Renal pelvis (tissue), 4 donors: Measurements from ENCODE around the gene SPAAR. TPM values are rescaled to one million over a fixed set of nuclear protein-coding genes. Genes with fewer than 3 reads are reported as not detected.
A peak's percentile ranks its signal among the peaks of the same experiment; 100 is the strongest.
"Not testable (repeated sequence)": the region's sequence is repeated elsewhere in the genome, so short reads cannot be mapped to it uniquely, and the experiment has no call there.

ENCODE experiments used
- DNase-seq: peaks from one replicate; pipeline ENCODE4 v3.0.0-alpha.2; 2013
- polyA plus RNA-seq, 3 donors: library from polyadenylated mRNA; unstranded; fragments of 120-200 nt; gene quantifications; one replicate each; pipeline ENCODE4 v1.2.1, GENCODE V29; 2013; ENCODE audit not compliant: insufficient read length in 3 of 3

Gene SPAAR
- polyA plus RNA-seq, 3 donors: 1.3 to 1.9 (median 1.8) TPM

DNA sequence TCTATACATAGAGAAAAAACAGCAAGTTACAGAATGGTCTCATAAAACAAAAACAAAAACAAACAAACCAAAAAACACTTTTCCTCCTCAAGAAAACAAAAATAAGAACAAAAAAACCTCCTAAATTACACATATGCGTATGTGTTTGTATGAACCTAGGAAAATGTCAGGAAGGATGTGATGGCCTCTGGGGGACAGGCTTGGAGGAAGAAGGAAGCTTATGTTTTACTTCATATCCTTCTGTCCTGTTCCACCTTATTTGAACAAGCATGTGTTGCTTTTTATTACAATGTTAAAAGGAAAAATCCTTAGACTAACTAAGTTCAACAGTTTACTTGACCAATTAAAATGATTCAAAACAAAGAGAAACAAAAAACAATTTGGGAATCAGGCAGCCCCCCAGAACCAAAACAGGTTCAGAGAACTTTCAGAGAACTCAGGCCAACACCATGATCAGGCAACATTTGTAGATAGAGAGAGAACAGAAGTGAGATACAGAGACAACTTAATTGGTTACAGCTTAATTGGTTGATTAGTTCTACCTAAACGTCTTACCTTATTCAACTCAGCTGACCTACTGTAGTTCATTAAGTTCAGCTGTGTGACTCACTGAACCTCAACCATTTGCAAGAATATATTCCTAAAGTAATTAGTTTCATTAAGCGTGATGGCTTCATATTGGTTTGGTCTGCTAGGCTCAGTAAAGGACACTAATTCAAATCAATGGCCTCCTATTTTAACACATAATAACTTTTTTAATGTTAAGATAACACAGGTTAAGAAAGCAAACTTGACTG lies 10.1 kb downstream of the SPAAR start:
- DNase-seq: no peak

DNA sequence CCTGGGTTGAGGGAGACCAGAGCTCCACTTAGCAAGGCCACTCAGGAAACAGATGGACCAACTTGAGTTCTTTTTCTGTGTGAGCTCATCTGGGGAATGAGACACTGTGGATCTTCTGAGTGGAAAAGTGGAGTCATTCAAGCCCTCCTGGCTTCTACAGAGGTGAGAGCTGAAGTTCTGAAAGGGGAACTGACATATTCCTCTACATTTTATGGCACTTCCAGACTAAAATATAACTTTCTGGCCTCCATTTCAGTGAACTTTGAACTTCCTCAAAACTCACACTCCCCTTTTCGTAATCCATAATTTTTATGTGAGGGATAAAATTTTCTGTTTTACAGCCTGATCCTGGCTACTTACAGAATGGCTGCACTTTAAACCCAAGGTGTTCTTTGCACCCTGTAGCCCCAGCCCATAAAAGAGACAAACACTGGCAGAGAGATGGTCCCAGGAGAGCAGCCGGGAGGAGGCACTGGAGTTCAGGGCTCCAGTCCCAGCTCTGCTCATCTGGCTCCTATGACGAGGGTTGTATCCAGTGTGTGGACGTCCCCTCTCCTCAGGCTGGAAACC lies 10.8 kb downstream of the SPAAR start:
- DNase-seq: no peak

DNA sequence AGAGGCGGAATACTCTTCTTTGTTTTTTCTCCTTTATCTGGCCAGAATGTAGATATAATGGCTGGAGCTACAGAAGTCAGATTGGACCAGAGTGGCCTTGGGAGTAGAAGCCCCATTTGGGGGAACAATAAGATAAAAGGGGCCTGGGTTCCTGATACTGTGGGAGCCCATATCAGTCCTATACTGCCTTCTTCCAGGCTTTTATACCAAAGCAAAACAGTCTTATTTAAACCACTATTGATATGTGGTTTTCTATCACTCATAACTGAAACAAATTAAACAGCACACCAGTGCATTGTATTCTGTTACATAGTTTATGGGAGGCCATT lies 14.3 kb downstream of the SPAAR start:
- no peak for DNase-seq

DNA sequence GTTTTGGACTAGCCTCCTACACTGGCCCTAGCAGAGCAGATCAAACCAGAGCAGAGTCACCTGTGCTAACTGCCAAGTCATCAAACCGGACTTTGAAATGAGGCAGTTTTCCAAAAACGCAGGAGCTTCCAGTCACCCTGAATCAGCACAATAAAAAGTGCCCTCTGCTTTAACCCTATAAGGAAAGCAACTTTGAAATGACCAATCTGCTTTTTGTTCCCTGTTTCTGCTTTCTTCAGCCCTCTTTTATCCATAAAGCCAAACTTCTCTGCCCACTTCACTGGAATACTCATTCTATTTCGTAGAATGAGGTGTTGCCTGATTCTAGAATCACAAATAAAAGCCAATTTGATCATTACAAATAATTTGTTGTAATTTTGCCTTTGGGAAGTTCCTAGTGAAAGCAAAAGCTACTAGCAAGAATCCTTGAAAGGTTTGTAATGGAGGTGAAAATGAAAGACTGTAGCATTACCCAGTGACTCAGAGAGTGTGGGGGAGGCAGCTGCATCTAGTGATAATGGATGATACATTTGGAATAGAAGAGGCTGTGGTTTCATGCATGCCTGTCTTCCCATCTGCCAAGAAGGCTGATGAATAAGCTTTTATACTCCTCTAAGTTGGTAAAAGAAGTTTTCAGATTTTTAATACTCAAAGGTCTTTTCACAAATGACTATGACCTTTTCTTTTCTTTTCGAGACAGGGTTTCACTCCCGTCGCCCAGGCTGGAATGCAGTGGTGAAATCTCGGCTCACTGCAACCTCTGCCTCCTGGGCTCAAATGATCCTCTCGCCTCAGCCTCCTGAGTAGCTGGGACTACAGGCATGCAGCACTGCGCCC lies 14.9 kb downstream of the SPAAR start:
- peak; percentile 58 for DNase-seq

DNA sequence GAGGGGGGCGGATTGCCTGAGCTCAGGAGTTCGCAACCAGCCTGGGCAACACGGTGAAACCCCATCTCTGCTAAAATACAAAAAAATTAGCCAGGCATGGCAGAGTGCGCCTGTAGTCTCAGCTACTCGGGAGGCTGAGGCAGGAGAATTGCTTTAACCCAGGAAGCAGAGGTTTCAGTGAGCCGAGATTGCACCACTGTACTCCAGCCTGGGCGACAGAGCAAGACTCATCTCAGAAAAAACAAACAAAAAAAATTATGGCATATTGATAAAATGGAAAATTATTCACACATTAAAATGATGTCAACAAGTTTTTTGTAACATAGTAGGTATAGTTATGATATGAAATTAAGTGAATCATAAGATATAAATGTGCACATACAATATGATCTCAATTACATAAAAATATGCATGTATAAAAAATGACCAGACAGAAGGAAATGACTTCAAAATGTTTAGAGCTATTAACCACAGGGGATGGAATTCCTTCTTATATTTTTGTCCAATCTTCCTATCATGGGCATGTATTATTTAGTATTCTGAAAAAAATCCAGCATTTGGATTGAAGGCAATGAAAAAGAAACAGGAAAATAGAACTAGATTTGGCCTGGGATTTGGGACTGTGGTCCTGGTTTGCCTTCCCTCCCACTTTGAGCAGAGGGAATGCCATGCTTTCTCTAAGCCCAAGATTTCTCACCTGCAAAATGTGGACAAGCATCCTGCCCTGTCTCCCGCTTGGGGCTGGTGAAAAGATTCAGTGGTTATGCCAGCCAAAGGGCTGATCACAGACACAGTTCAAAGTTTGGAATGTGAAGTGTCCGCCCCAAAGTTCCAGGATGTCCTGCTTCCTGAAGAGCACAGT lies 19.5 kb downstream of the SPAAR start:
- DNase-seq: no peak

DNA sequence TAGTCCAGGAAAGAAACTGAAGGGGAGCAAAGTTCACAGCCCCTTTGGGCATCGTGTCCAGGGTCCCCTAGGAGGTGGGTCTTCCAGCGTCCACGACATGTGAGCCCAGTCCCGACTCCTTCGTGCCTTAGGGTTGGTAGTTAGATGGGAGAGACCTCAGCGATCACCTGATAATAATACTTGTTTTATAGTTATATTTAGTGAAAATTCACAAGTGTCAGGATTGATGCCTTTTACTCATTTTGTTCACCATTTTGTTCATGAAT lies 20.1 kb downstream of the SPAAR start:
- no peak for DNase-seq

DNA sequence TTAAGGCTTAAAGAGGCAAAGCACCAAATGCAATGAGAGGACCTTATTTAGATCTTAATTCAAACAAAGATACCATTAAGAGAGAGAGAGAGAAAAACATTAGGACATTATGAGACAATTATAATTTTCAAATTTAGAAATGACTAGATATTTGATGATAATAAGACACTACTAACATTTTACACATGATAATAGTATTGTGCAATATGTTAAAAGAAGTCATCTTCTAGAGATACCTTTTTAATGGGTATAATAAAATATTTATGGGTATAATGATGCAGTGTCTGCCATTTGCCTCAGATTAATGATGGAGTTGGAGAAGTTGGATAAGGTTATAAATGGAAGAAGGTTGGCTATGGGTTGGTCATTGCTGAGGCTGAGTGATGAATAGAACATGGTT lies 21.2 kb downstream of the SPAAR start:
- DNase-seq: no peak

DNA sequence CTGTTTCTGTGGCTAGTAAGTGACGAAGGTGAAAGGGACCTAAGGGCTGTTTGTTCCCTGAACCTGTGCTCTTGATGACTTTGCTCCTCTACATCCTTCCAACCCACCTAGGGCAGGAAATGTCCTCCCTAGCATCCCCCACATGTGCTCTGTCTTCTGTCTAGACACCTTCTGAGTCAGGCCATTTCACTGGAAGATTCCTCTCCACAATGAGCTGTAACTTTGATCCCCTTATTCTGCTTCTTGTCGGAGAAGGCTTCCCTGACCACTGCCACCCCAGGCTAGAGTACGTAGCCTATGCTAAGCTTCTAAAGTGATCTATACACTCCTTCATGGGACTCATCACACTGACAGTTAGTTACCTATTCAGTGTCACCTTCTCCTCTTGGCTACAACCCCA lies 21.7 kb downstream of the SPAAR start:
- DNase-seq: no peak

DNA sequence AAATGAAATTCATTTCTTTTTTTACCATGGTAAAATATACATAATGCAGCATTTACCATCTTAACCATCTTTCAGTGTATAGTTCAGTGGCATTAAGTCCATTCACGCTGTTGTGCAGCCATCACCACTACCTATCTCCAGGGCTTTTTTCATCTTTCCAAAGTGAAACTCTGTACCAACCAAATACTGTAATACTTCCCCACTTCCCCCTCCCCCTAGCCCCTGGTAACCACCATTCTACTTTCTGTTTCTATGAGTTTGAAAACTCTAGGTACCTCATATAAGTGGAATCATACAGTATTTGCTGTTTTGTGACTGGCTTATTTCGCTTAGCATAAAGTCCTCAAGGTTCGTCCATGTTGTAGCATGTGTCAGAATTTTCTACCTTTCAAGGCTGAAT lies 23.4 kb downstream of the SPAAR start:
- DNase-seq: no peak

DNA sequence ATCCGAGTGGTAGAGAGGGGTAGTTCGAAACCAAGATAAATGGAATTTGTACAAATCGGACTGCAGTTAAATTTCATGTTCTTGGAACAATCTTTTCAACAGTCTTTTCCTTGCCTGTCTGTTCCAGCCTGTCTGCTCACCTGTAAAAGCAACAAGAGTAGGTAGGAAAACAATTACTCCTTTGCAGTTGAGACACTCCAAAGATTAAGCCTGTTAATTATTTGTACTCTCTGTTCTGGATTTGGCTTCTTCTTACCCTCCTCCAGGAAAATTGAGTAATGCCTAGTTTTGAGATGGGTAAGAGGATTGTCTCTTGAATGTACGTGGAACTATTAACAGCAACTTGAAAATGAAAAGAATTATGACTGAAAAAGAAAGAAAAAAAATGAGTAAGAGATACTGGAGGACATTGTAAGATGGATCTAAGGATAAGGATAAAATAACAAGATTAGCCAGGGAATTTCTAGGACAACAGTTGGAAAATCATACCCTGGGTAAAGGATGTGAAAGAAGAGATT lies 24.3 kb downstream of the SPAAR start:
- DNase-seq: no peak

DNA sequence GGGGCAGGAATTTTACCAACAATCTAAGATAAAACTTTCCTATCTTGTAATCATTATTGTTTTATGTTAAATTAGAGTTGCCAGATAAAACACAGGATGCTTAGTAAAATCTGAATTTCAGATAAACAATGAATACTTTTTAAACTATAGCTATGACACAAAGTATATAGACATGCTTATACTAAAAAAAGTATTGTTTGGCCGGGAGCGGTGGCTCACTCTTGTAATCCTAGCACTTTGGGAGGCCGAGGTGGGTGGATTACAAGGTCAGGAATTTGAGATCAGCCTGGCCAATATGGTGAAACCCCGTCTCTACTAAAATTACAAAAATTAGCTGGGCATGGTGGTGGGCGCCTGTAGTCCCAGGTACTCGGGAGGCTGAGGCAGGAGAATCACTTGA lies 24.8 kb downstream of the SPAAR start:
- DNase-seq: not testable (repeated sequence)

DNA sequence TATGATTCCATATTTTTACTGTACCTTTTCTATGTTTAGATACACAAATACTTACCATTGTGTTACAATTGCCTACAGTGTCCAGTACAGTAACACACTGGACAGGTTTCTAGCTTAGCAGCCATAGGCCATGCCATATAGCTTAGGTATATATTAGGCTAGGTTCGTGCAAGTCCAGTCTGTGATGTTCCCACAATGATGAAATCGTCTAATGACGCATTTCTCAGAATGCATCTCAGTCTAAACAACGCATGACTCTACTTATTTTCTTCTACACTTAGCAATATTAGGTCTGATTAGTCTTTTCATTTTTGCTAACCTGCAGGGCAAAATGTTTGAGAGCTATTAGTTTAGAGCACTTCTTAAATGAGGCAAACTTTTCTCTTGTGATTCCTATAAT lies 26.0 kb downstream of the SPAAR start:
- DNase-seq: no peak

DNA sequence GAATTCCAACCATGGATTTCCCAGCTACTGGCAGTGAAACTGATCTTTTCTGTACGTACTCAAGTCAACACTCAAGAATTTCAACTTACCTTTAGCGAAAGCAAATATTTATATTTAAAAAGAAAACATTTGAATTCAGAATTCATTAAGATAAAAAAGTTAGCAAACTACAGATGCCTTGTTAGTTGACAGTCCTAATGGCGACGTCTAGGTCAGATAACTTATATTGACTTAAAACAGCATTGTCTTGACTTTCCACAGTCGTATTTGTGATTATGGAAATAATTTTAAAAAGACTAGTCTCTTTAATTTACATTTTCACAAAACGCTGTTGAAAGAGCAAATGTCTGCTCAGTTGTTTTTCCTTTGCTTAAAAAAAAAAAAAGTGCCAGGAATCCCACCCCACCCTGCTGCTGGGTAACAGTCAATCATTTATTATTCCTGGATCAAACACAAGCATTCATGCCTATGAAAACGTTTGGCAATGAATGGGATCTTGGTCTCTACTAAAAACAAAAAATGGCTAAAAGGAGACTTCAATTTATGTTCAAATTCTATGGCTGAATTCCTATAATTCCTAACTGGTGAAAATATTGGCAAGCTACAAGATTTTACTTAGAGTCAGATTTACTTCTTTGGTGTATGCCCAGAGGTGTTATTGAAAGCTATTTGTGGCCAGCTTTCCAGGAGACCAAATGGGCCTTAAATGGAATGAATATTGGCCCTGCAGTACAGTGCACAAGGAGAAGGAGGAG lies 26.6 kb downstream of the SPAAR start:
- no peak for DNase-seq

DNA sequence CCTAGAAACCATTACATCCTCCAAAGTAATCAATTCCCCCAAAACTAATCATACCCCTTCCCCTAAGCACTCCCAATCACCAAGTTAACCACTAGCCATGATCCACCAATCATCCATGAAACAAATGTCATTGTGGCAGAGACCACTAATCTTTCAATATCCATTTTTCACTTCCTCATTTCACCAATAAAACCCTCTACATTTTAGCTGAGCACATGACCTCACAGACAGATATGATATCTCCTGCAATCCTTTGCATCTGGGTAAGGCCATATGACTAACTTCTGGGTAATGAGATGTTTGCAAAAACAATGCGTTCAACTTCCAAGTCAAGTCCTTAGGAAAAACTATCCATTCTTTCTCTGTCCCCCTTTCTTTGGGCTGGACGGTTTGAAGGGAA lies 27.9 kb downstream of the SPAAR start:
- DNase-seq: no peak

DNA sequence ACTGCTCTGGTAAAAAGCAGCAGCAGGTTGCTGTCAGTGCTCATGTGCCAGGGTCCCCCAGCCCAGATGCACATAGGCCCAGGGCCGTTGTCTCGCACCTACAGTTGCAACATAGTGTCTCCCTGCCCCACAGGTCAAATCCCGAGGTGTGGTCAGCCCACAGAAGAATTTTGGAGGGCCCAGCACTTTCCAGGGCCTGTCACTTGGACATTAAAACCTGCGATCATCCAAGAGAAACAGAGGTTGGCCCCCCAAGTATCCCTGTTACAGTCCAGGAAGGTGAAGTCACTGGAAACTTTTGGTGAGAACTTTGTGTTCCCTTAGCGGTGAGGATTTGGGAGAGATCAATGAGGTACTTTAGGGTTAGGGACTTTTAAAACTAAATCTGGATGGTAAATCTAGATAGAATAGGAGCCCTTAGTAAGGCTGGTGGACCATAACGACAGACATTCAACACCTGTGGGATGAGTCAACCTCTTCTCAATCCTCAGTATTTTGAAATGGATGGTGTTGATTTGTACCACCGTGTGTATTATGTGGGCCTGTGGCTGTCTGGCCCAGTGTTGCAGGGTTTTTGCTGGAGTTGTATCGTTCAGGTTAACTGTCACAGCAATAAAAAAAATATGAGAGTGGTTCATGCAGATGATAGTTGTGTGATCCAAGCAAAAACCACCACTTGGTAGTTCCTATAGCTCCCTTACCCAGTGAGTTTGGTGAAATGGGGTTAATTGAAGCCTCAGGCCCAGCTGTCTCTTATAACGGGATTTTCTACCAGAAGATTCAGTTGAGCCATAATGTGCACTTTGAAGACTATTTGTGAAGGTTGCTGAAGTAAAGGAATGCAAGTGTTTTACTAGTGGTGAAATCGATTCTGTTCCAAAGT lies 29.4 kb downstream of the SPAAR start:
- DNase-seq: no peak

DNA sequence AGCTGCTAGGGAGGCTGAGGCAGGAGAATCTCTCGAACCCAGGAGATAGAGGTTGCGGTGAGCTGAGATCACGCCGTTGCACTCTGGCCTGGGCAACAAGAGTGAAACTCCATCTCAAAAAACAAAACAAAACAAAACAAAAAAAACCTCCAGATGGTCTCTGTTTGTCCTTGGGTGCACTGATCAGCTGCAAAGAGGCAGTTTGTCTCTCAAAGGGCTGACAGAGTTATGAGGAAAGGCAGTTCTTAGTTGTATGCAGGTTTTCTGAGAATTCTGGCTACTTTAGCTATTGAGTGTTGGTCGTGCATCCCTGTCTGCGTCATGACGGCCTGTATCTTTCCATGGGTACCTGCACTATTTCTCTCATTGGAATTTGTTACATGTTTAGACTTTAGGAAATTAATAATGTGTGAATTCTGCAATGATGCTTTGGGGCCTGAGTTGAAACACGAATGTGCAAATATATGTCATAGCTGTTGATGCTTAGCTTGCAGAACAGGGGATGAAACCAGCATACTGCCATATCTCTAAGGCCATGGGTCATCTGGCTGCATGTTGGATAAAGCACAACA lies 30.5 kb downstream of the SPAAR start:
- DNase-seq: no peak

DNA sequence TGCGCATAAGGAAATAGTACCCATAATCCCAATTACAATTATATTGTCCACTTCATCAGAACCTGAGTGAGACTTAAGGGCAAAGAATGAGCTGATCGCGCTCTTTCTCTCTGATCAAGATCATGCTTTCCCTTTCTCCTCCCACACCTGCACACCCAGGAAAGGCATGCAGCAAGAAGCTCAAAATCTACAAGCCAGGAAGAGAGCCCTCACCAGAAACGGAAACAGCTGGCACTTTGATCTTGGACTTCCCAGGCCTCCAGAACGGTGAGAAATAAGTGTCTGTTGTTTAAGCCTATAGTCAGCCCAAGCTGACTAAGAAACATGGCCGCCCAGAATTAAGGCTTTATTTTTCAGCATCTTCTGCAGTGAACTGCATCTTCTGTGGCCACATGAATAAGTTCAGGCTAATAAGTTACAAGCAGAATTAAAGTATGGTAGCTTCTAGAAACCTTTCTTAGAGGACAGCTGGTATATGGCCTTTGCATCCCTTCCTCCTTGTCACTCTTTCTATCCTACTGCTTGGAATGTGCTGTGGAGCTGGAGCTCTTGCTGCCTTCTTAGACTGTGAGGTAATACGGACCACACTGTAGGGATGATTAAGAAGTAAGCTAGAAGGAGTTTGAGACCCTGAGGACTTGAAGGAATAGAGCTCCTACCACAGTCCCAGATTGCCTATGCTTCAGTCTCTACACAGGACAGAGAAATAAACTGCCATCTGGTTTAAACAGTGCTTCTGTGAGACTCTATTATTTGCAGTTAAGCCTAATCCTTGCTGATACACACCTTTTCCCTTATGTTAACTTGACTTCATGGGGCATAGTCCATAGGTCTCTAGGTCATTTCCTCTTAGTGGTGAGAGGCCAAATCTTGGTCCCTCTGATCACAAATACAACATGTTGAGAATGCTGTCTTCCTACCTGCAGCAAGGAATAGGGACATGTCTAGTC lies 31.4 kb downstream of the SPAAR start:
- no peak for DNase-seq

DNA sequence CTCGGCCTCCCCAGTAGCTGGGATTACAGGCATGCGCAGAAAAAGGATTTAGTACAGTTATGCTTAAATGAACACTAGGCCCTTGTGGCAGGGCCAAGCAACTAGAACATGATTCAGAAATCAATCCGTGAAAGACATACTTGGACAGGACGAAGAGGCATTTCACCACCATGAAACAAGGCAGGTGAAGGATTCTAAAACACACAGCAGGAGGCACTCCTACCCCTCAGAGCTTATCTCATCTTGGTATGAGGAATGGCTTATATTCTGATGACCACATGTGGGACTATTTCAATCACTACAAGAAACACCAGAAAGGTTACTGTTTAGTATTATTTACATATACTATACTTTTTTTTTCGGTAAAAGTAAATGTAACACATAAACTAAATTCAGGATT lies 33.0 kb downstream of the SPAAR start:
- DNase-seq: no peak

DNA sequence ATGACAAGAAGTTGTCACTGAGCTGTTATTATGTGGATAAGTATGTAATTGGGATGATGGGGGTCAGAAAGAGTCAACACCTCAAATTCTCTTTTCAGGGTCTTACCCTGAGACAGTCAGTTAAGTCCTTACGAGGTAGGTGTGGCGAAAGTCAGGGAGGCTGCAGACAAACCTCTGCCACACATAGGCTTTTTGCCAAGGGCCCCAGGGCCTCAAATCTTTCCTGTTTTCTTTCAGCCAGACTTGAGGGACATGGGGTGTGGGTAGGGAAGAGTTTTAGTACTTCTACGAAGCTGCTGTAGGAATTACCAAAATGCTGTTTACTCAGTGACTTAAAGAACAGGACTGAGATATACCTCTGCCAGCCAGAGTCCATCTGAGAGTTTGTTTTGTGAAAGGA lies 34.9 kb downstream of the SPAAR start:
- DNase-seq: no peak
